GM19395 (cell line): Measurements from ENCODE around the gene COX17.

Source experiments
- ATAC-seq: cut with Tn5 transposase; IDR thresholded peaks from one replicate; pipeline ENCODE4 v1.9.1; 2021; ENCODE audit warnings: mild to moderate bottlenecking, moderate library complexity; ENCODE audit not compliant: unreplicated experiment

The COX17 gene

GRCh38 chr3:119647171-119647570, 30.0 kb downstream of the COX17 start:
- ATAC-seq = no peak

DNA sequence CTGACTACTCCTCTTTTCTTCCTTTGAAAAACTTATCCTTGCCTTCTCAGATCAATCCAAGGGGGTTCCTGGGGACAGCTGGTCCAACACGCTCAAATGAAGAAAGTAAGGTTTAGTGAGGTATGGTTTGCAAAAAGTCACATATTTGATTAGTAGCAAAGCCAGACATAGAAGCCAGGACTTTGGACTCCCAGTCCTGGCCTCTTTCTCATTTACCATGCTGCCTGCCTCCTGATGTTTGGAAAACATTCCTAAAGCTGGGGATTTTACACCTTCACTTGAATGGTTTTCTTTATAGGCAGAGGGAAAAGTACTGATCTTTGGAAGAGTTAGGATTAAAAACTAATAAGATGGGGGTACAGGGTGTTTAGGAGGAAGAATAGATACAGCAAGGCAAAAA, 31.4 kb downstream of the COX17 start:
- no peak for ATAC-seq

GRCh38 chr3:119644481-119644880, 32.7 kb downstream of the COX17 start:
- ATAC-seq = no peak

DNA sequence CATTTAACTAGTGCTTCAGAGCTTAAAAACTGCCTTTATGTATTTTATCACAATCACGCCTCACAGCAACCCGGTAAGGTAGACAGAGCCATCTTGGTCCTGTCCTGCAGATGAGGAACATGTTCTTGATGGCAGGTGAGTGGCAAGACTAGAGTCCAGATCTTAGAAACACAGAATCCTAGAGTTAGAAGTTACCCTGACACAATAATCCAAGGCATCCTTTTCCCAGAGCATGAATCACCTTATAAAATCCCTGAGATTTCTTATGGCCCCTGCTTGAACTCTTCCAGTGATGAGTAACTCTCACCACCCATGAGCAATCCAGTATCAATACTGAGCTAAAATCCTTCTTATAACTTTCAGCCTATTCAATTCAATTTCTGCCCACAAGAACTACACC, 33.7 kb downstream of the COX17 start:
- no peak for ATAC-seq

DNA sequence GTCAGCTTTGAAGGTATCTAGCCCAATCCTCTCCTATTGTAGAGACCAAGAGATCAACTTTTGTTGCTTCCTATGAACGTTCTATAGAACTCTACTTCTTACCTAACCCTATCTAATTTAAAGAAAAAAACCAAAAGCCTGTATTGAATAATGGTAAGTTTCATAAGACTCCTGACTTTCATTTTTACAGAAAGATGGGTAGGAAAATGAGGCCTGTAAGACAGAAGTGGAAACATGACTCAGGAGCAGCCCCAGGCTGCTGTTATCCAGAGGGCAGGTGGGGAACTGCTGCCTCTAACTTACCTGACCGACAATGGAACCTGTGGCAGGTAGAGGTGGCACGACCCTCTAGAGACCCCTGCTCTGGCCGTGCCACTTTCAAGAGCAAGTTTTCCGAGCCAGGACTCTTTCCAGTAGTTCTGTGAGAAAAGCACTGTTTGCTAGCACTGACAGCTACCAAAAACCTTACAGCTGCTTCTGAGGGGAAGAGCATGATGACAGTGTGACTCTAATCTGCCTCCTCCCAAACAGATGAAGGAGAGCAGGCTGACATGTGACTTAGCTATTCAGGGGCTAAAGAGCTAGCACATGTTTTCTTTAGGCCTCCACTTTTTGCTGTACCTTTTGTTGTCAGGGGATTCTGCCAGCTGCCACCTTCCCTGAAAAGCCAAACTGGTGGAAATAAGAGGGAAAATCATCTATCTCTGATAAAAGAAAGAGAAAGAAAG, 34.3 kb downstream of the COX17 start:
- no peak for ATAC-seq

- ATAC-seq = no peak
These were observed 35.8 kb downstream of the COX17 start for GRCh38 chr3:119641416-119641815.

GRCh38 chr3:119639494-119640350, 37.5 kb downstream of the COX17 start:
- ATAC-seq = no peak

DNA sequence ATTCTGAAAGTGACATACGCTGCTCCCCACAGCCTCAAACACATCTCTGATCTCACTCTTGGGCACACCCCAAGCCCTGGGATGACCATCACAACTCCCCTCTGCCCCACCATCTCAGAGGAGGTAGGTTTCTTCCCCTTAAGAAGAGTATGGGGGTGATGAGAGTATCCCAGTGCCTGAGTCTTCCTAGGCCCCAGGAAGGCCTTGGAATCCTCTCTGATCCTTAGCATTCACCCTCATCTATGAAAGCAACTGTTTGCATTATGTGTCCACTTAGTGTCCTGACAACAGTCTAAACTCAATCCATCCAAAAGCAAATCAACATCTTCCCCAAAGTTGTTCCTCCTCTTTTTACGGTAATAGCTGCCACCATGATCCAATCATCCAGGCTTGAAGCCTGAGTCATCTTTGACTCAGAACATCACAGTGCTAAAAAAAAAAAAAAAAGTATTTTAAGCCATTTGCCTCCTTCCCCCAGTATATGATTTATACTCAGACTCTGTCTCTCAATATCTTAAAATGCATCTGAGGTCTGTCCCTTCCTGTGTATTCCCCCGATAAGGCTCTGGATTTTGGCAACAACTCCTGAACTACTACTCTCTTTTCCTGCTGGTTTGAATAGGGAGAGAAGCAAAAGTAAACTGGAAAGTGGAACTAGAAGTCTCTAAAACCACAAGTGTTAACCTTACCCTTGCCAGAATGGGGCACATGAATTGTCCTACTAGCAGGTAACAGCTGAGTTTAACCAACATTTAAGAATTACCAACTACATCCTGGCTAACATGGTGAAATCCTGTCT, 39.3 kb downstream of the COX17 start:
- ATAC-seq = peak; percentile 43

DNA sequence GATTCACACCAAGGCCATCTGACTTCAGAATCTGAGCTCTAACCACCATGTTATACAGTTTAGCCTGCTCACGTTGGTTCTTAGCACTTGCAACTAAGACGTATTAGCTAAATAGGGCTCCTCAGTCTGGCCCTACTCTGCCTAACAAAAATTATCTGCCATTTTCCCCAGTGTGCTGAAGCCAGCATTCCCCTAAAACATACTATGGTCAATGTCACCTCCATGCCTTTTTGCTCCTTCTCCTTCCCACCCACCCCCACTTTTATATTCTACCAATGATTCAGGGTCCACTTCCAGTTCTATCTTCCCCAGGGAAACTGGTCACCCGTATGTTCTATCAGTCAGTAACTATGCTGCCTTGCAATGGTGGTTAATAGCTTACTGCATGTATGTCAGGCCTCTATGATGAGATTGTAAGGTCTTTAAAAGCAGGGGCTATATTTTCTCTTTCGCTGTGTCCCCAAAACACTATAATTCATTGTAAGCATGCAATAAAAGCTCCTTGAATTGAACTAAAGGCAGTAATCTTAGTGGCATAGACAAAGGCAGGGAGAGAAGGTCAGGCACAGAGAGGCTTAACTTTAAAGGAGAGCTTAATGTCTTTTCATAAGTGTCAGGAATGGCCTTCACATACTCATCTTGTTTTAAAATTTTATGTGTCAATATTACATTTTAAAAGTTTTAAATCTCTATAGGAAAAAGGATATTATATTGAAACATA, 40.2 kb downstream of the COX17 start:
- no peak for ATAC-seq

GRCh38 chr3:119636249-119636648, 41.0 kb downstream of the COX17 start:
- no peak for ATAC-seq

DNA sequence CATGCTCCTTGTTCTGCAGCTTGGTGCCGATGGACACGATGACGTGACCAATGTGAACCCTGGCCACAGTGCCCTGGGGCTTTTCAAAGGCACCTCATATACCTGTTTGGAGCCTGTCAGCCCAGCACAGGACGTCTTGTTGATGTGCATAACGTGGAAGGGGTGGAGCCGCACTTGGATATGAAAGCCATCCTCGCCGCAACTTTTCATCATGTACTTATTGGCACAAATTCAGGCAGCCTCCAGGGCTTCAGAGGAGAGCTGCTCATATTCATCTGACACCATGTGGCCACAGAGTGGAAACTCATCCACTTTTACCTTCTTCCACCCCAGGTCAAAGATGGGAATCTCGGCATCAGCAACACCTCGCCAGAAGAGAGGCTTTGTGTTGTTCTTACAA, 41.5 kb downstream of the COX17 start:
- no peak for ATAC-seq

GRCh38 chr3:119632829-119633228, 44.4 kb downstream of the COX17 start:
- no peak for ATAC-seq

GRCh38 chr3:119632216-119632615, 45.0 kb downstream of the COX17 start:
- ATAC-seq = no peak

DNA sequence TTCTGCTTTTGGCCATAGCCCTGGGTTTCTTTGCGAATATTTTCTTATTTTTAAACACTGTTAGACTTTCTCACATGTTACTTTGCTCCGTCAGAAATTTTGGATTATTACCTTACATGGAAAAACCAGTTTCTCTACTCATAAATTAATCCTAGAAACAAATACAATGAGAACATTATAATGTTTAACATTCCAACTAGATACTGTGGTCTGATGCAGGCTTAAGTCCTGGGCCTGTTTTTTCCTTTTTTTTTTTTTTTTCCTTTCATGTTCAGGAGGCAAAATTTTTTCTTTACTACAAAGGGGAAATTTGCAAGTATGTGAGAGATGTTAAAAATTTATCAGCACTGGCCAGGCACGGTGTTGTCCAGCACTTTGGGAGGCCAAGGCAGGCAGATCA, 45.7 kb downstream of the COX17 start:
- ATAC-seq = no peak

GRCh38 chr3:119630880-119631329, 46.3 kb downstream of the COX17 start:
- no peak for ATAC-seq

- ATAC-seq = no peak
These were observed 46.9 kb downstream of the COX17 start for GRCh38 chr3:119630128-119630879.

DNA sequence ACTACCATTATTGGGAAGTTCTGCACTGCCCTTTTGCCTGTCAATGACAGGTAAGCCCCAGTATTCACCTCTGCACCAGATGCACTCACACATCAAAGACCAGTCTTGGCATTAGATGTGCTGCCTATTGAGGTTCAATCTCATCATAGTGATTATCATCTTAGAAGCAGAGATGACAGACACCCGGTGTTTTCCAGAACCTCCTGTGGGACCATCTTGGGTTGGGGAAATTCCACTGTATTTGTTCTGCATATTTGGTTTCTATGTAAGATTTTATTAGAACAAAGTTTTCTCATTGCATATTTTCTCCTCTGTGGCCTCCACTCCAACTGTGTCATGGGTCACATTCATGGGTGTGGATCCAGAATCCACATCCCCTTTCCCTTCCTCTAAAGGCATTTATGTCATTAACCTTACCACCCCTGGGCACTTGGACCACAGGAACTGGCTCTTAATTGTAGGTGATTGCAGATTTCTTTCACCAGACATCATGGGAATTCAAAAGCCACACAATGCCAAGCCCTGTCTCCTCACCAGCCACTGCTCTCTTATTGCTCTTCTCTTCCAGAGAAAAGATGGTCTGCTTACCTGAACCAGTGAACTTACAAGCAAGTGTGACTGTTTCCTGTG, 48.3 kb downstream of the COX17 start:
- ATAC-seq = peak; percentile 34

DNA sequence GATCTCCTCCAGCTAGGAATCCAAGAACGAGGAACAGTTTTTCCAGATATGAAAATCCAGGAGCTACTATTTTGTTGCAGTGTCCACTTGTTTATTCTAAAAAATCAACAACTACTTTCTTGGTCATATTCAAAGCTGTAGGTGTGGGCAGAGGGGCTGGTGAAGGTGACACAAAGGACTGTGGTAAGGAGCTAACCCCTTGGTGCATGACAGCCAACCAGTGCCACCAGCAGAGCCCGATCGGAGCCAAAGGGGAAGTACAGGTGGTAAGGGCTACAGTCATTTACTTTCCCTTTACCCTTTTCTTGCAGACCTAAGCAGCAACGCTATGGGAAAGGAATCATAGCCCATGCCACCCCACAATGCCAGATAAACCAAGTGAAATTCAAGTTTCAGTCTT, 48.8 kb downstream of the COX17 start:
- ATAC-seq = peak; percentile 59

DNA sequence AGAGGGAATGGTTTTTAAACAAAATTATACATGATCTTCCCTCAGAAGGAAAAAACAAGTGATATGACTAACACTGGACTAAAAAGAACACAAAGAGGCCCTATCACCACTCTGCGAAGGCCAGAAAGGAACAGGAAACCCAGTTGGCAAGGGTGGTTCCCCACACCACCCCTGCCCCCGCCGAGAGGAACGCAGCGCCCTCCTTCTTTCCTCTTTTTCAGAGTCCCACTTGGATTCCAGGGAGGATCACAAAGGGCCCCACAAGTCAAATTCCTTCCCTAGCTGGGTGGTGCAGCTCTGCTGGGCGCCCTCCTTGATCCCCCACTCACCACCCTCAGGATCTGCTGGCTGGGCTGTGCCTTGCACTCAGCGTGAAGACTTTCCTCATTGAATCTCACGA, 49.7 kb downstream of the COX17 start:
- ATAC-seq = no peak

DNA sequence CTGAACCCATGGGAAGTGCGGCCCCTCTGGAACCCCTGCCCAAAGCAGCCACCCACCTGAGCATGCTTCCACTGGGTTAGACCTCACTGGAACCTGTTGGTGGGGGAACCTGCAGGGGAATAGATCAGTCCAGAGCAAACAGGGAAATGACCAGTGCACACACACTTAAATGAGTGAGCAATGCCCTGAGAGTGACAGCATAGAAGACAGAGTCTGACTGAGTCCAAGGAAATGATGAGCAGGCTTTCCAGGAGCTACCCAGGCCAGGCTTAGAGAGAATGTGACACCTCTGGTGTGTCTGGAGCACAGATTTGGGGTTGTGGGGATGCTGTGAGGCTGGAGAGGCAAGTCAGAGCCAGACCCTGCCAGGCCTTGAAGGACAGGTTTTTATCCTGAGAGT, 51.0 kb downstream of the COX17 start:
- ATAC-seq = no peak
